GM19467 (cell line): ENCODE measurements around the gene IL2RA.
"Not testable (repeated sequence)": the region's sequence is repeated elsewhere in the genome, so short reads cannot be mapped to it uniquely, and the experiment has no call there.

Experiments
- ATAC-seq: cut with Tn5 transposase; IDR thresholded peaks from one replicate; pipeline ENCODE4 v1.9.1; 2021; ENCODE audit warnings: mild to moderate bottlenecking, moderate library complexity; ENCODE audit not compliant: unreplicated experiment

Gene IL2RA

DNA sequence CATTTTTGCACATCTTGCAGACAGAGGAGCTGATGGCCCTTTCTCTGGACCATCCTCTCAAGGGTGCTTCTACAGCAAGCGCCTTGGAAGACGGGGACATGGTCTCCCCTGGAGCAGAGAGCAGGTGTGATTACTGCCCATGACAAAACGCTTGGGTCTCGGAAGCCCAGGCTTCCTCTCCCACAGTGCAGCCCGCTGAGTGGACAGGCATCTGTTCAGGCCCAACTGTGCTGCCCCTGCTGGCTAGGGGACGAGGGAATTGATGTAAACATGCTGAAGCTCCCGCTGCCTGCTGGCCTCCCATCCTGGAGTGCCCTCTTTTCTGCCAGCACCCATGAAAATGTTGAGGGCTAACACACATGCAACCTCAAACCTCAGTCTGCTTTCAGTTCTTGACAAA is 99.1 kb downstream of the IL2RA start:
- no peak for ATAC-seq

DNA sequence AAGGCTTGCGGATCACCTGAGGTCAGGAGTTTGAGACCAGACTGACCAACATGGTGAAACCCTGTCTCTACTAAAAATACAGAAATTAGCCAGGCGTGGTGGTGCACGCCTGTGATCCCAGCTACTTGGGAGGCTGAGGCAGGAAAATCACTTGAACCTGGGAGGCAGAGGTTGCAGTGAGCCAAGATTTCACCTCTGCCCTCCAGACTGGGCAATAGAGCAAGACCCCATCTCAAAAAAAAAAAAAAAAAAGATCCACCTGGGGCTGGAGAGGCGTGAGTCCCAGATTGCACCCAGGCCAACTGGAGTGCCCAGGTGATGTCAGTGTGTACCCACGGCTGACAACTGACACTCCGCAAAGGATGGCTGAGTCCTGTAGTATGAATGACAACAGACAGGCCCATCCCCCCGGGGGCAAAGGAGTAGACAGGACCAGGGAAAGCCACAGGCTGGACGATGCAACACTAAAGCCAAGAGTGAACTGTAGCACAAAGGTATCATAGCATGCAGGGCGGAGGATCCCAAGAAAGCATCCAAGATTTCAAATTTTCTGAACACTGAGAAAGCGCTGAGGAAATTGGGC is 99.7 kb downstream of the IL2RA start:
- ATAC-seq, result not testable (repeated sequence)

GRCh38 chr10:5961405-5962100 is 100.6 kb downstream of the IL2RA start:
- no peak for ATAC-seq

- ATAC-seq, result not testable (repeated sequence)
Measured at GRCh38 chr10:5960973-5961275, 101.2 kb downstream of the IL2RA start.
